Limb (tissue), 2 donors: ENCODE results near the gene FNBP1.

Experiments used
- DNase-seq, 2 donors: peaks; one replicate each; pipeline ENCODE4 v3.0.0-alpha.2; 2016; ENCODE audit errors: extremely low spot score in 2 of 2

Gene FNBP1

GRCh38 chr9:129863059-129863690, 179.8 kb downstream of the FNBP1 start:
- no peak for DNase-seq

- DNase-seq, result no peak
Observed at GRCh38 chr9:129861447-129861827, 181.6 kb downstream of the FNBP1 start.

- no peak for DNase-seq
Observed at GRCh38 chr9:129860653-129861446, 182.1 kb downstream of the FNBP1 start.

- no peak for DNase-seq
Observed at GRCh38 chr9:129858167-129858962, 184.6 kb downstream of the FNBP1 start.

GRCh38 chr9:129857207-129857606, 185.8 kb downstream of the FNBP1 start:
- DNase-seq, result no peak

- DNase-seq, result no peak
Observed at GRCh38 chr9:129854588-129855110, 188.3 kb downstream of the FNBP1 start.

- DNase-seq, result no peak
Observed at GRCh38 chr9:129853614-129854013, 189.4 kb downstream of the FNBP1 start.

- no peak for DNase-seq
Observed at GRCh38 chr9:129852579-129852978, 190.4 kb downstream of the FNBP1 start.

- no peak for DNase-seq
Observed at GRCh38 chr9:129851821-129852220, 191.2 kb downstream of the FNBP1 start.

- no peak for DNase-seq
Observed at GRCh38 chr9:129850821-129851550, 192.0 kb downstream of the FNBP1 start.

GRCh38 chr9:129849901-129850300, 193.1 kb downstream of the FNBP1 start:
- no peak for DNase-seq

- DNase-seq, result no peak
Observed at GRCh38 chr9:129848712-129849441, 194.1 kb downstream of the FNBP1 start.

GRCh38 chr9:129845373-129845772, 197.6 kb downstream of the FNBP1 start:
- no peak for DNase-seq

- DNase-seq, result no peak
Observed at GRCh38 chr9:129841071-129841470, 201.9 kb downstream of the FNBP1 start.

GRCh38 chr9:129840034-129840433, 203.0 kb downstream of the FNBP1 start:
- no peak for DNase-seq

- DNase-seq, result no peak
Observed at GRCh38 chr9:129839324-129840023, 203.5 kb downstream of the FNBP1 start.

- no peak for DNase-seq
Observed at GRCh38 chr9:129838707-129839259, 204.2 kb downstream of the FNBP1 start.
